CD14-positive monocyte (primary cell): ENCODE results near the gene PPP4R1. TPM values are rescaled to one million over a fixed set of nuclear protein-coding genes. Genes with fewer than 3 reads are reported as not detected.

ENCODE experiments used
- DNase-seq, 3 donors: peaks; one replicate each; pipeline ENCODE4 v3.0.0-alpha.2; 2011 to 2022
- H2AFZ ChIP-seq: 2 replicates; pipeline ENCODE4 v1.6.0; 2012; ENCODE audit warnings: mild to moderate bottlenecking, low read depth, low read length, inconsistent platforms; ENCODE audit not compliant: insufficient read depth, poor library complexity, severe bottlenecking
- H3K27ac ChIP-seq, 2 donors: 1 replicate in 1 of 2; 2 replicates in 1 of 2; pipeline ENCODE4 v1.5.1; 2012 to 2013; ENCODE audit warnings: low read length in 2 of 2, control low read depth in 1 of 2, inconsistent platforms in 1 of 2, low read depth in 1 of 2, mild to moderate bottlenecking in 1 of 2
- H3K27me3 ChIP-seq, 2 donors: one replicate each; pipeline versions ENCODE4 v1.6.0 to v1.6.1; 2011 to 2013; ENCODE audit warnings: low read length in 2 of 2; ENCODE audit not compliant: control insufficient read depth in 2 of 2, insufficient read depth in 2 of 2
- H3K36me3 ChIP-seq, 2 donors: replicated peaks in 1 of 2; 1 replicate in 1 of 2; 2 replicates in 1 of 2; pipeline versions ENCODE4 v1.5.1 to v1.6.1; 2012 to 2013; ENCODE audit warnings: low read length in 2 of 2, control low read depth in 1 of 2, inconsistent platforms in 1 of 2, mild to moderate bottlenecking in 1 of 2; ENCODE audit not compliant: insufficient read depth in 2 of 2, control insufficient read depth in 1 of 2
- H3K4me1 ChIP-seq, 2 donors: 1 replicate in 1 of 2; 2 replicates in 1 of 2; pipeline versions ENCODE4 v1.5.1 to v1.6.1; 2012 to 2013; ENCODE audit warnings: low read length in 2 of 2, control low read depth in 1 of 2, inconsistent platforms in 1 of 2, mild to moderate bottlenecking in 1 of 2, moderate library complexity in 1 of 2; ENCODE audit not compliant: insufficient read depth in 2 of 2, control insufficient read depth in 1 of 2
- H3K4me2 ChIP-seq: replicated peaks from 2 replicates; pipeline ENCODE3; 2012; ENCODE audit warnings: low read length, moderate library complexity, mild to moderate bottlenecking; ENCODE audit not compliant: poor library complexity, severe bottlenecking; ENCODE audit errors: extremely low read depth
- H3K4me3 ChIP-seq, 3 experiments: fragments of 200-600 bp in 1 of 3; sonication (generic) in 1 of 3; replicated peaks in 1 of 3; 1 replicate in 2 of 3; 2 replicates in 1 of 3; pipeline ENCODE4 v1.5.1; 2011 to 2013; ENCODE audit warnings: low read length in 3 of 3, mild to moderate bottlenecking in 3 of 3, control low read depth in 2 of 3, low read depth in 2 of 3, inconsistent platforms in 1 of 3, moderate library complexity in 1 of 3
- H3K79me2 ChIP-seq: 2 replicates; pipeline ENCODE4 v1.6.0; 2012; ENCODE audit warnings: mild to moderate bottlenecking, control low read depth, inconsistent platforms, low read length, moderate library complexity; ENCODE audit not compliant: insufficient read depth
- H3K9ac ChIP-seq: 2 replicates; pipeline ENCODE4 v1.6.0; 2017; ENCODE audit warnings: low read length, mild to moderate bottlenecking; ENCODE audit not compliant: insufficient read depth, poor library complexity, severe bottlenecking
- H3K9me3 ChIP-seq, 2 donors: replicated peaks in 1 of 2; 1 replicate in 1 of 2; 2 replicates in 1 of 2; pipeline versions ENCODE4 v1.5.1 to v1.6.1; 2012 to 2013; ENCODE audit warnings: low read length in 2 of 2, control low read depth in 1 of 2; ENCODE audit not compliant: control insufficient read depth in 1 of 2, insufficient read depth in 1 of 2
- H4K20me1 ChIP-seq: 2 replicates; pipeline ENCODE4 v1.6.0; 2012; ENCODE audit warnings: mild to moderate bottlenecking, low read length, control low read depth, moderate library complexity; ENCODE audit not compliant: insufficient read depth
- H3K27ac Mint-ChIP-seq, 7 donors: one replicate each; pipeline ENCODE4 v1.8.0; 2020; ENCODE audit warnings: mild to moderate bottlenecking in 7 of 7, mixed read lengths in 7 of 7, moderate library complexity in 6 of 7, inconsistent platforms in 2 of 7
- H3K27me3 Mint-ChIP-seq, 3 donors: one replicate each; pipeline ENCODE4 v1.8.0; 2021 to 2022; ENCODE audit warnings: low read depth in 3 of 3, mild to moderate bottlenecking in 3 of 3, mixed read lengths in 3 of 3, moderate library complexity in 3 of 3, inconsistent platforms in 1 of 3
- H3K36me3 Mint-ChIP-seq, 2 donors: one replicate each; pipeline ENCODE4 v1.8.0; 2020; ENCODE audit warnings: mixed read lengths in 2 of 2, inconsistent platforms in 1 of 2, mild to moderate bottlenecking in 1 of 2
- H3K4me1 Mint-ChIP-seq: one replicate; pipeline ENCODE4 v1.8.0; 2020; ENCODE audit warnings: mild to moderate bottlenecking, mixed read lengths
- H3K4me3 Mint-ChIP-seq, 2 donors: one replicate each; pipeline ENCODE4 v1.8.0; 2020; ENCODE audit warnings: mild to moderate bottlenecking in 2 of 2, mixed read lengths in 2 of 2, moderate library complexity in 1 of 2
- H3K9me3 Mint-ChIP-seq, 7 donors: one replicate each; pipeline ENCODE4 v1.8.0; 2020 to 2022; ENCODE audit warnings: mixed read lengths in 7 of 7, mild to moderate bottlenecking in 6 of 7, moderate library complexity in 6 of 7, inconsistent platforms in 2 of 7
- CTCF ChIP-seq: fragments of 200-600 bp; IDR thresholded peaks from one replicate; pipeline ENCODE4 v1.8.0; 2022; ENCODE audit warnings: antibody characterized with exemption, mild to moderate bottlenecking
- WGBS: methylation state at CpG from one replicate; pipeline ENCODE4 v1.1.5; 2013; ENCODE audit warnings: missing lambda C conversion rate; ENCODE audit not compliant: insufficient coverage; 5-methylcytosine and 5-hydroxymethylcytosine counted together
- intact Hi-C, 2 donors: fragments of 100-400 bp; cut with micrococcal nuclease; formaldehyde crosslinking; loops; one replicate each; pipeline versions ENCODE4 v1.15.0 to v1.15.1; 2023
- polyA plus RNA-seq, 3 donors: library from polyadenylated mRNA; depleted of rRNA in 1 of 3; unstranded in 2 of 3; stranded (reverse) in 1 of 3; fragments of 300-500 nt in 2 of 3; fragments of >200 nt in 1 of 3; fragmentation: Illumina TruSeq in 2 of 3; gene quantifications; 1 replicate in 2 of 3; 2 replicates in 1 of 3; pipeline ENCODE4 v1.2.3, GENCODE V29; 2012 to 2021

PPP4R1 gene
- polyA plus RNA-seq, 3 donors: 22.0 to 45.3 (median 24.6) TPM

GRCh38 chr18:9571546-9571945 lies 42.8 kb downstream of the PPP4R1 start:
- H3K4me1 Mint-ChIP-seq: peaks cover 5% of the 10 kb centered on the region
- intact Hi-C loops: loop anchor here in 1 of 2 donors (10.0 kb wide), 1 partner anchor 373 kb away; no protein-coding TSS in a partner anchor

DNA sequence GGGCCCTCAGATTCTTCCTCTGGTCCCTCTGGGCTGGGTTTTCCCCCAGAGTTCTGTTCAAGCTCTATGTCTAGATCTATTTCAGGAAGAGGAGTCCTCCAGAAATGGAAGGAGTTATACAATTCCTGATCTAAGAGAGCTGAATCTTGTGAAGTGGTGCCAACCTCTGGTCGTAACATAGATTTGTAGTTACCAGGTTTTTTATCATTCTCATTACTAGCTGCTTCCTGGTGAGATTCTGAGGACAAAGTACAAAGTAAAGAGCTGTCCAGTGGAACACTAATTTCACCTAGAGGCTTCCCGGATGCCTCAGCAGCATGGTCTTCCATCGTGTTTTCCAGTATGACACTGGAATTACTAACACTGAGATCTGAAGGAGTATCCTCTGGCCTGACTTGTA lies 44.1 kb downstream of the PPP4R1 start:
- intact Hi-C loops: loop anchor here in 1 of 2 donors (10.0 kb wide), 1 partner anchor 375 kb away; no protein-coding TSS in a partner anchor
- TF ChIP-seq CTCF: no peak
- Mint-ChIP-seq H3K4me3 (no peak overlapping the region), H3K27ac (no peak overlapping the region), H3K4me1 (no peaks in the 10 kb centered on the region), H3K9me3 (no peaks in the 10 kb centered on the region), H3K36me3 (peaks cover 62 to 80% of the 10 kb centered on the region in 2 donors), H3K27me3 (no peaks in the 10 kb centered on the region)
- H3K9me3 ChIP-seq: no peaks in the 10 kb centered on the region
- H3K79me2 ChIP-seq: no peaks in the 10 kb centered on the region
- 100% methylated on average over 2 of the region's 3 CpGs for WGBS
- H3K4me1 ChIP-seq: no peaks in the 10 kb centered on the region
- no peak overlapping the region for H3K27ac ChIP-seq
- H3K4me2 ChIP-seq: no peak overlapping the region
- peaks cover 2% of the 10 kb centered on the region for H4K20me1 ChIP-seq
- no peak overlapping the region for H3K9ac ChIP-seq
- no peak overlapping the region for H3K4me3 ChIP-seq
- no peak for DNase-seq
- H3K36me3 ChIP-seq: peaks cover 60 to 98% of the 10 kb centered on the region in 2 donors
- no peaks in the 10 kb centered on the region for H3K27me3 ChIP-seq
- H2AFZ ChIP-seq: no peak overlapping the region

More at GRCh38 chr18:9571546-9571945, 42.8 kb downstream of the PPP4R1 start:
- Histone ChIP-seq H3K36me3 (peaks cover 65 to 96% of the 10 kb centered on the region in 2 donors), H3K4me1 (peaks cover 0 to 5% of the 10 kb centered on the region in 2 donors), H3K79me2 (no peaks in the 10 kb centered on the region), H3K9me3 (no peaks in the 10 kb centered on the region), H4K20me1 (peaks cover 5% of the 10 kb centered on the region), H3K4me2 (no peak overlapping the region), H2AFZ (no peak overlapping the region), H3K4me3 (no peak overlapping the region), H3K9ac (no peak overlapping the region), H3K27me3 (no peaks in the 10 kb centered on the region), H3K27ac (no peak overlapping the region)
- no peaks in the 10 kb centered on the region for H3K27me3 Mint-ChIP-seq
- H3K36me3 Mint-ChIP-seq: peaks cover 65 to 75% of the 10 kb centered on the region in 2 donors
- DNase-seq: no peak
- no peak overlapping the region for H3K27ac Mint-ChIP-seq
- 100% methylated on average over 1 of the region's 3 CpGs for WGBS
- H3K4me3 Mint-ChIP-seq: no peak overlapping the region
- no peaks in the 10 kb centered on the region for H3K9me3 Mint-ChIP-seq
- no peak for TF ChIP-seq CTCF
